Sigmoid colon (tissue), 4 donors: Measurements from ENCODE around the gene RNMT.

Experiments
- POLR2A ChIP-seq, 2 donors: fragments of 450-650 bp; IDR thresholded peaks; one replicate each; pipeline ENCODE4 v1.6.1; 2016; ENCODE audit warnings: antibody characterized with exemption in 2 of 2, mild to moderate bottlenecking in 2 of 2, moderate library complexity in 2 of 2
- POLR2AphosphoS5 ChIP-seq, 4 donors: sonication (generic); formaldehyde crosslinking; IDR thresholded peaks; one replicate each; pipeline ENCODE4 v1.6.1; 2017; ENCODE audit warnings: antibody characterized with exemption in 4 of 4
- TF ChIP-seq, protein P1 (sequence below), 4 experiments: fragments of 450-650 bp in 3 of 4; fragments of 200-600 bp in 1 of 4; IDR thresholded peaks; one replicate each; pipeline ENCODE4 v1.5.1; 2016 to 2019; ENCODE audit warnings: antibody characterized with exemption in 4 of 4, mild to moderate bottlenecking in 3 of 4, moderate library complexity in 2 of 4

DNA sequence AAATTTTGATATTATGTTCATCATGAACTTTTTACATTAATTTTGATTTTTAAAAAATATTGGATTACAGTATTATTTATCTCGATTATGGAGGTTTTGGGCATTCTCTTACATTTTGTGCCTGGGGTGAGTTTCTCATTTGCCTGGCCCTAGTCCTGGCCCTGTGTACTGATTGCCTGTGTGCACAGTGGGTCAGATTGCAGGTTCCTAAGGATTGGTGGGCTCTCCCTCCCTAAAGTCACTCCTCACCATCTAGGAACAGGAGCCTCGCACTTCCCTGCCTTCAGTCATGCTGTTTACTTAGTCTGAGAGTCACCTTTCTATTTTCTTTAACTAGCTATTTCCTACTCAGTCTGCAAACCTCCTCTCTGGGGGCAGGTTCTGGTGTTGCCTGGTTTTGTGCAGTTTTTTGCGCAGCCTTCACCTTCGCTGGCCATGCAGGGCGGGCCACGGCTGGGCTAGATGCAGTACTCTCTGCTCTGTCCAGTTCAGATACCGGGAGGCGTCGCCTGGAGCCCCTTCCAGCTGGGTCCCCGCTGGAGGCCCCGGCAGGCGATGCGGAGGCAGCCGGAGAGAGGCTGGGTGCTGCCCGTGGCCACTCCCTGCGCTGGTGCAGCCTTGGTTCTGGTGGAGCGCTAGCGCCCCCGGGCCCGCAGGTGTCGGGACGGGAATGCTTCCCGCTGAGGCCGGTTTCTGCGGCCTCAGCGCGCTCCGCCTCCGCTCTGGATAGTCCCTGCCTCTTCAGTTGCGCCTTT, 74.2 kb downstream of the RNMT start:
- TF ChIP-seq, protein P1, sequence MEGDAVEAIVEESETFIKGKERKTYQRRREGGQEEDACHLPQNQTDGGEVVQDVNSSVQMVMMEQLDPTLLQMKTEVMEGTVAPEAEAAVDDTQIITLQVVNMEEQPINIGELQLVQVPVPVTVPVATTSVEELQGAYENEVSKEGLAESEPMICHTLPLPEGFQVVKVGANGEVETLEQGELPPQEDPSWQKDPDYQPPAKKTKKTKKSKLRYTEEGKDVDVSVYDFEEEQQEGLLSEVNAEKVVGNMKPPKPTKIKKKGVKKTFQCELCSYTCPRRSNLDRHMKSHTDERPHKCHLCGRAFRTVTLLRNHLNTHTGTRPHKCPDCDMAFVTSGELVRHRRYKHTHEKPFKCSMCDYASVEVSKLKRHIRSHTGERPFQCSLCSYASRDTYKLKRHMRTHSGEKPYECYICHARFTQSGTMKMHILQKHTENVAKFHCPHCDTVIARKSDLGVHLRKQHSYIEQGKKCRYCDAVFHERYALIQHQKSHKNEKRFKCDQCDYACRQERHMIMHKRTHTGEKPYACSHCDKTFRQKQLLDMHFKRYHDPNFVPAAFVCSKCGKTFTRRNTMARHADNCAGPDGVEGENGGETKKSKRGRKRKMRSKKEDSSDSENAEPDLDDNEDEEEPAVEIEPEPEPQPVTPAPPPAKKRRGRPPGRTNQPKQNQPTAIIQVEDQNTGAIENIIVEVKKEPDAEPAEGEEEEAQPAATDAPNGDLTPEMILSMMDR (IDR thresholded peaks at IDR 0.05): peak in 1 of 4 experiments; percentile 28
- TF ChIP-seq POLR2AphosphoS5 (IDR thresholded peaks at IDR 0.05) (no peak), POLR2A (IDR thresholded peaks at IDR 0.05) (no peak)
